ENCODE results near the gene CCL1. TPM values are rescaled to one million over a fixed set of nuclear protein-coding genes. Genes with fewer than 3 reads are reported as not detected.

The CCL1 gene
- total and polyA plus RNA-seq, 9 of the 15 experiments (the other 6 are each of a cell fraction or from before 2014, with no cell fraction given) = 0.45 TPM; not detected in 8

DNA sequence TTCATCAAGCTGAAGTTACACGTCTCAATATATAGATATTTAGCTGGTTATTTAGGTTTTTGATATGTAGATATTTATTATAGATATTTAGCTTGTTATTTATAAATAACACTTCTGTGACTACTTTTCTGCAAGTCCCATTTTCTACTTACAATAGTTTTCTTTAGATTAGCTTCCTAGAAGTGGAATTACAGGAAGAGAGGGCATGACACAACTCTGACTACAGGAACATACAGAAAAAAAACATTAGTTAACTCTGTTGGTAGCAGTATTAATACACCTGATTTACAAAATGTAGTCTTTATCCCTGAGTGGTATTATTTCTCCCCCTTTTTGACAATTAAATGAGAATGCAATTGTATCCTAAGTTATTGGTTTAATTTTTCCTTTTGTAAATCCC, 21.2 kb upstream of the CCL1 start:
- FAIRE-seq (no peak), ATAC-seq (no peak), DNase-seq (ENCODE audit: extremely low read depth in 1 of 4, low spot score in 3 of 4) (no peak)
- Histone ChIP-seq H3K27ac (ENCODE audit: extremely low read depth, low read depth, low read length) (no peak overlapping the region), H4K20me1 (replicated peaks; ENCODE audit: control insufficient read depth, insufficient read depth, low read length) (no peaks in the 10 kb centered on the region), H3K4me3 (no peak overlapping the region), H3K9me1 (ENCODE audit: control insufficient read depth, insufficient read depth, low read length) (no peaks in the 10 kb centered on the region), H3K9ac (ENCODE audit: insufficient read depth in 1 of 2, low read depth in 2 of 2, low read length in 2 of 2) (no peak overlapping the region), H3K4me2 (ENCODE audit: insufficient read depth, low read length) (no peak overlapping the region), H3K9me3 (replicated peaks; ENCODE audit: control insufficient read depth, insufficient read depth, low read depth, low read length) (no peaks in the 10 kb centered on the region), H2AFZ (ENCODE audit: low read depth, low read length) (no peak overlapping the region), H3K36me3 (ENCODE audit: control insufficient read depth, insufficient read depth, low read length) (no peaks in the 10 kb centered on the region), H3K27me3 (ENCODE audit: control insufficient read depth in 2 of 2, insufficient read depth in 2 of 2, low read length in 2 of 2) (peaks cover 0 to 4% of the 10 kb centered on the region in 2 experiments; a peak in 1 of 5 replicates), H3K79me2 (ENCODE audit: control insufficient read depth, insufficient read depth, low read length) (no peaks in the 10 kb centered on the region), H3K4me1 (replicated peaks in 1 of 2; ENCODE audit: control insufficient read depth in 2 of 2, insufficient read depth in 2 of 2, low read length in 2 of 2) (peaks cover 3 to 39% of the 10 kb centered on the region in 2 experiments; a peak in 2 of 5 replicates)
- CTCF ChIA-PET (ENCODE audit: low intra/inter-chr PET ratio) = no interaction called here
- BruUV-seq (replicated peaks) = no TSS peak
- in situ Hi-C loops (cut with MboI) (no loop called here), intact Hi-C loops (cut with micrococcal nuclease) (no loop called here)
- POLR2A ChIA-PET = interaction anchor here (0.7 to 0.8 kb wide), 2 partner anchors 15 to 27 kb away, joined by 3 read pairs; no protein-coding TSS in a partner anchor
- WGBS (ENCODE audit: insufficient coverage, low coverage, missing lambda C conversion rate) = 22% methylated on average over 1 of the region's 1 CpG
- TF ChIP-seq PYGO2 (tag; IDR thresholded peaks at IDR 0.05) (no peak), PML (IDR thresholded peaks at IDR 0.05; ENCODE audit: low read length) (no peak), WHSC1 (IDR thresholded peaks at IDR 0.05; ENCODE audit: low read length) (no peak), ZFX (CRISPR knock-in tag; IDR thresholded peaks at IDR 0.05) (no peak), SMAD2 (IDR thresholded peaks at IDR 0.05; ENCODE audit: low read depth, low read length) (no peak), ZNF174 (CRISPR knock-in tag; IDR thresholded peaks at IDR 0.05) (no peak), FOXK2 (conservative IDR thresholded peaks at IDR 0.05 in 1 of 2, IDR thresholded peaks at IDR 0.05 in 1 of 2; ENCODE audit: low read depth in 2 of 2) (no peak), ZNF316 (IDR thresholded peaks at IDR 0.05) (no peak)
- TF ChIP-seq, protein P1, sequence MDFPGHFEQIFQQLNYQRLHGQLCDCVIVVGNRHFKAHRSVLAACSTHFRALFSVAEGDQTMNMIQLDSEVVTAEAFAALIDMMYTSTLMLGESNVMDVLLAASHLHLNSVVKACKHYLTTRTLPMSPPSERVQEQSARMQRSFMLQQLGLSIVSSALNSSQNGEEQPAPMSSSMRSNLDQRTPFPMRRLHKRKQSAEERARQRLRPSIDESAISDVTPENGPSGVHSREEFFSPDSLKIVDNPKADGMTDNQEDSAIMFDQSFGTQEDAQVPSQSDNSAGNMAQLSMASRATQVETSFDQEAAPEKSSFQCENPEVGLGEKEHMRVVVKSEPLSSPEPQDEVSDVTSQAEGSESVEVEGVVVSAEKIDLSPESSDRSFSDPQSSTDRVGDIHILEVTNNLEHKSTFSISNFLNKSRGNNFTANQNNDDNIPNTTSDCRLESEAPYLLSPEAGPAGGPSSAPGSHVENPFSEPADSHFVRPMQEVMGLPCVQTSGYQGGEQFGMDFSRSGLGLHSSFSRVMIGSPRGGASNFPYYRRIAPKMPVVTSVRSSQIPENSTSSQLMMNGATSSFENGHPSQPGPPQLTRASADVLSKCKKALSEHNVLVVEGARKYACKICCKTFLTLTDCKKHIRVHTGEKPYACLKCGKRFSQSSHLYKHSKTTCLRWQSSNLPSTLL (IDR thresholded peaks at IDR 0.05) = no peak
- TF ChIP-seq, protein P2, sequence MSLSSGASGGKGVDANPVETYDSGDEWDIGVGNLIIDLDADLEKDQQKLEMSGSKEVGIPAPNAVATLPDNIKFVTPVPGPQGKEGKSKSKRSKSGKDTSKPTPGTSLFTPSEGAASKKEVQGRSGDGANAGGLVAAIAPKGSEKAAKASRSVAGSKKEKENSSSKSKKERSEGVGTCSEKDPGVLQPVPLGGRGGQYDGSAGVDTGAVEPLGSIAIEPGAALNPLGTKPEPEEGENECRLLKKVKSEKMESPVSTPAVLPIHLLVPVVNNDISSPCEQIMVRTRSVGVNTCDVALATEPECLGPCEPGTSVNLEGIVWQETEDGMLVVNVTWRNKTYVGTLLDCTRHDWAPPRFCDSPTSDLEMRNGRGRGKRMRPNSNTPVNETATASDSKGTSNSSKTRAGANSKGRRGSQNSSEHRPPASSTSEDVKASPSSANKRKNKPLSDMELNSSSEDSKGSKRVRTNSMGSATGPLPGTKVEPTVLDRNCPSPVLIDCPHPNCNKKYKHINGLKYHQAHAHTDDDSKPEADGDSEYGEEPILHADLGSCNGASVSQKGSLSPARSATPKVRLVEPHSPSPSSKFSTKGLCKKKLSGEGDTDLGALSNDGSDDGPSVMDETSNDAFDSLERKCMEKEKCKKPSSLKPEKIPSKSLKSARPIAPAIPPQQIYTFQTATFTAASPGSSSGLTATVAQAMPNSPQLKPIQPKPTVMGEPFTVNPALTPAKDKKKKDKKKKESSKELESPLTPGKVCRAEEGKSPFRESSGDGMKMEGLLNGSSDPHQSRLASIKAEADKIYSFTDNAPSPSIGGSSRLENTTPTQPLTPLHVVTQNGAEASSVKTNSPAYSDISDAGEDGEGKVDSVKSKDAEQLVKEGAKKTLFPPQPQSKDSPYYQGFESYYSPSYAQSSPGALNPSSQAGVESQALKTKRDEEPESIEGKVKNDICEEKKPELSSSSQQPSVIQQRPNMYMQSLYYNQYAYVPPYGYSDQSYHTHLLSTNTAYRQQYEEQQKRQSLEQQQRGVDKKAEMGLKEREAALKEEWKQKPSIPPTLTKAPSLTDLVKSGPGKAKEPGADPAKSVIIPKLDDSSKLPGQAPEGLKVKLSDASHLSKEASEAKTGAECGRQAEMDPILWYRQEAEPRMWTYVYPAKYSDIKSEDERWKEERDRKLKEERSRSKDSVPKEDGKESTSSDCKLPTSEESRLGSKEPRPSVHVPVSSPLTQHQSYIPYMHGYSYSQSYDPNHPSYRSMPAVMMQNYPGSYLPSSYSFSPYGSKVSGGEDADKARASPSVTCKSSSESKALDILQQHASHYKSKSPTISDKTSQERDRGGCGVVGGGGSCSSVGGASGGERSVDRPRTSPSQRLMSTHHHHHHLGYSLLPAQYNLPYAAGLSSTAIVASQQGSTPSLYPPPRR (CRISPR knock-in tag; IDR thresholded peaks at IDR 0.05; ENCODE audit: borderline replicate concordance) = no peak
- TF ChIP-seq, protein P3, sequence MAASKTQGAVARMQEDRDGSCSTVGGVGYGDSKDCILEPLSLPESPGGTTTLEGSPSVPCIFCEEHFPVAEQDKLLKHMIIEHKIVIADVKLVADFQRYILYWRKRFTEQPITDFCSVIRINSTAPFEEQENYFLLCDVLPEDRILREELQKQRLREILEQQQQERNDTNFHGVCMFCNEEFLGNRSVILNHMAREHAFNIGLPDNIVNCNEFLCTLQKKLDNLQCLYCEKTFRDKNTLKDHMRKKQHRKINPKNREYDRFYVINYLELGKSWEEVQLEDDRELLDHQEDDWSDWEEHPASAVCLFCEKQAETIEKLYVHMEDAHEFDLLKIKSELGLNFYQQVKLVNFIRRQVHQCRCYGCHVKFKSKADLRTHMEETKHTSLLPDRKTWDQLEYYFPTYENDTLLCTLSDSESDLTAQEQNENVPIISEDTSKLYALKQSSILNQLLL (CRISPR knock-in tag; IDR thresholded peaks at IDR 0.05; ENCODE audit: borderline replicate concordance) = no peak
- TF ChIP-seq, protein P4, sequence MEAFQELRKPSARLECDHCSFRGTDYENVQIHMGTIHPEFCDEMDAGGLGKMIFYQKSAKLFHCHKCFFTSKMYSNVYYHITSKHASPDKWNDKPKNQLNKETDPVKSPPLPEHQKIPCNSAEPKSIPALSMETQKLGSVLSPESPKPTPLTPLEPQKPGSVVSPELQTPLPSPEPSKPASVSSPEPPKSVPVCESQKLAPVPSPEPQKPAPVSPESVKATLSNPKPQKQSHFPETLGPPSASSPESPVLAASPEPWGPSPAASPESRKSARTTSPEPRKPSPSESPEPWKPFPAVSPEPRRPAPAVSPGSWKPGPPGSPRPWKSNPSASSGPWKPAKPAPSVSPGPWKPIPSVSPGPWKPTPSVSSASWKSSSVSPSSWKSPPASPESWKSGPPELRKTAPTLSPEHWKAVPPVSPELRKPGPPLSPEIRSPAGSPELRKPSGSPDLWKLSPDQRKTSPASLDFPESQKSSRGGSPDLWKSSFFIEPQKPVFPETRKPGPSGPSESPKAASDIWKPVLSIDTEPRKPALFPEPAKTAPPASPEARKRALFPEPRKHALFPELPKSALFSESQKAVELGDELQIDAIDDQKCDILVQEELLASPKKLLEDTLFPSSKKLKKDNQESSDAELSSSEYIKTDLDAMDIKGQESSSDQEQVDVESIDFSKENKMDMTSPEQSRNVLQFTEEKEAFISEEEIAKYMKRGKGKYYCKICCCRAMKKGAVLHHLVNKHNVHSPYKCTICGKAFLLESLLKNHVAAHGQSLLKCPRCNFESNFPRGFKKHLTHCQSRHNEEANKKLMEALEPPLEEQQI (IDR thresholded peaks at IDR 0.05) = no peak

Data from K562 (cell line).